ENCODE data around the gene TMUB1.

Gene TMUB1

GRCh38 chr7:151082141-151083070 is 887 bp downstream of the TMUB1 start:
- DNase-seq: no peak

GRCh38 chr7:151081170-151082101 is 1.9 kb downstream of the TMUB1 start:
- no peak for DNase-seq

DNA sequence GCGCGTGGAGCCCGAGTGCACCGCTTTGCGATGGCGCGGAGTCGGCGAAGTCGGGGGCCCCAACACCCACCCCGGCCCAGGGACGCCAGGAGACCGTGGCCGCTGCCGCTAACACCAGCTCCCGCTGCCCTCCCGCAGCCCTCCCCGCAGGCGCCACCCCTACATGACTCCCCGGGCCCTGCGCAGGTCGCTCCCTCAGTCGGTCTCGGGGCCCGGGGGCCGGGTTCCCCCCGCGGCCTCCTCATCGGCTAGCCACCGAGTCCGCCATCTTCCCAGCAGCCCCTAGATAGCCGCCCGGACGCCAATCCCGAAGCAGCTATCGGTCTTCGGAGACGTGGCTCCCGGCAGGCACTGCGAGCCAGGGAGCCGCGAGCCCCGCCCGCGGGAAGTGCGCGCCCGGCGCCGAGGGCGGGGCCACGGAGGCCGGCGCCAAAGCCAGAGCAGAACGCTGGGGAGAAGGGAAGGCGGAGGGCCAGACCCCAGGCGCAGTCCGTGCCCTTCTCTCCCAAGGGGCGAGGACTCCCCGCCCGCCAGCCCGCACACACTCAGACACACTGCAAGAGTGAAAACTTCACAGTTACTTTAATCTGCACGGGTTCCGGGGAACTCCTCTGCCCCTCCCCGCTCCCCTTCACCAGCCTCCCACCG is 2.6 kb downstream of the TMUB1 start, which contains the start of gene FASTK:
Gene FASTK, minus strand, starts transcription at position 288 of the 648 bp plus-strand sequence. Its CDS starts 43 bp downstream, at position 245.
- peak; percentile 85 for DNase-seq

DNA sequence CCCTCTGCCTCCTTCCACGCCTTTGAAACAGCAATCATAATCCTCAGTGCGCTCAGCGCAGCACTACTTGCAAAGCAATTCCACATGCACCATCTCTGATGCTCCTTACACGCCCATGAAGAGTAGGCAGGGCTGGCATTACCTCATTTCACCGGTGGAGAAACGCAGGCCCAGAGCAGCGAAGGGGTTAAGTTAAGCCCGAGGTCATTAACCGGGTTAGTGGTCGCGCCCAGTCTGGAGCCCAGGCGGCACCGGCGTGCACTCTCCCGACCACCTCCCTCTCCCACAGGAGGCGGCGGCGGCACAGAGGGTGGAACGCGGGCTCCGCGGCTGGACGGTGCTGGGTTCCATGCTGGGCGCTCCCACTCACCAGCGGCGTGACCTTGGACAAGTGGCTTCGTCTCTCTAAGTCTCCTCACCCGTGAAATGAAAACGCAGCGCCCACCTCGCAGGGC is 3.2 kb downstream of the TMUB1 start:
- peak; percentile 8 for DNase-seq

- DNase-seq: no peak
Observed at GRCh38 chr7:151079199-151079910, 3.9 kb downstream of the TMUB1 start.

DNA sequence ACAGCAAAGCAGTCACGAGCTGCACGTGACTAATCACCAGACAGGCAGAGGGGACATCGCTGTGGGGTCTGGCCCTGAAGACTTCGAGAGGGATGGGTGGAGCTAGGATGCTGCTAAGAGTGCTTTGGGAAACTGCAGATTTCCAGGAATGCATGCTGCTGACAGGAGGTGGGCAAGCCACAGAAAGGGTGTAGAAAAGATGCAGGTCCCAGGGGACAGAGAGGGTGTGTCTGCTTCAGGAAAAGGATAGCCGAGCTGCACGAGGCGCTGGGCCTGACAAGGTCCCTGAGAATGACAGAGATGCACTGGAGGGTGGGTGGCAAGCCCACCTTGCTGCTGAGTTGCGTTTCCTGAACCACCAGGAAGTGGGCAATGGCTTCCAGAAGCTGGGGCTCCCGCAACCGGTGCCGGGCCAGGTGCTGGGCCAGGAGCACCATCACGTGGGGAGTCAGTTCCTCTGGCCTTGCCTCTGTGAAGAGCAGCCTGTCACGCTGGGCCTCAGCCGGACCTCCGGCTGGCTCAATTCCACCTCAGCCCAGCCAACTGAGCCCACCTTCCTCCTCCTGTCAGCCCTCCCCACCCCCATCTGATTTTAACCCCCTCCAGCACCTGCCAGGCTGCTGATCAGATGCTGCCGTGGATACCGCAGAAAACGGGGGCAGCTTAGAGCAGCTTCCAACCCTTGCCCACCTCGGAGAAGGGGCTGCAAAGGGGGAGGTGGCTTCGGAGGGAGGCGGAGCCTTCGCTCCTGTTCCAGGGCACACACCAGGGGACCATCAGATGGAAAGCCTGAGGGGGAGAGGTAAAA is 4.9 kb downstream of the TMUB1 start:
- no peak for DNase-seq

DNA sequence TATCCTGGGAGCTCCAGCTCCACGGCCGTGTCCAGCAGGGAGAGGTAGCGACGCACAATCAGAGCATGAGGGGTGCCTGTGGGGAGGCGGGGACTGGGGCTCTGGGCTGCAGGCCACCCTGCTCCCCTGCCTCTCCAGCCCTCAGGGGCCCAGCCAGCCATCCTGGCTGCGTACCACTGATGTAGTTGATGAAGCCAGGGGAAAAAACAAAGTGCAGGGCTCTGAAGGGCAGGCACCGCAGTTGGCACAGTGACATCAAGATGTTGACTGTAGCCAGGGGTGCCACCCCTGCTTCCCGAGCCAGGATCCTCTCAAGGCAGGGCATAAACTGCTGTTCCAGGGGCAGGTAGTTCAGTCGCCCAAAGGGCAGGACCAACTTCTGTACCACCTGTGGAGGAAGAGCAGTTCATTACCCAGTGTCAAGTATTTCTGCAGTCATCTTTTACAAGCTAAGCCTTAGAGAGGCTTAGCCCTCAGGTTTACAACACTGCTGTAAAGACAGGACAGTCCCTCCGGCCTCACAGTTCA is 5.5 kb downstream of the TMUB1 start:
- DNase-seq: no peak

- peak; percentile 19 for DNase-seq
Observed at GRCh38 chr7:151076863-151077704, 6.2 kb downstream of the TMUB1 start.

GRCh38 chr7:151075978-151076426 is 7.3 kb downstream of the TMUB1 start:
- DNase-seq: no peak

- DNase-seq: no peak
Observed at GRCh38 chr7:151075662-151075971, 7.7 kb downstream of the TMUB1 start.

DNA sequence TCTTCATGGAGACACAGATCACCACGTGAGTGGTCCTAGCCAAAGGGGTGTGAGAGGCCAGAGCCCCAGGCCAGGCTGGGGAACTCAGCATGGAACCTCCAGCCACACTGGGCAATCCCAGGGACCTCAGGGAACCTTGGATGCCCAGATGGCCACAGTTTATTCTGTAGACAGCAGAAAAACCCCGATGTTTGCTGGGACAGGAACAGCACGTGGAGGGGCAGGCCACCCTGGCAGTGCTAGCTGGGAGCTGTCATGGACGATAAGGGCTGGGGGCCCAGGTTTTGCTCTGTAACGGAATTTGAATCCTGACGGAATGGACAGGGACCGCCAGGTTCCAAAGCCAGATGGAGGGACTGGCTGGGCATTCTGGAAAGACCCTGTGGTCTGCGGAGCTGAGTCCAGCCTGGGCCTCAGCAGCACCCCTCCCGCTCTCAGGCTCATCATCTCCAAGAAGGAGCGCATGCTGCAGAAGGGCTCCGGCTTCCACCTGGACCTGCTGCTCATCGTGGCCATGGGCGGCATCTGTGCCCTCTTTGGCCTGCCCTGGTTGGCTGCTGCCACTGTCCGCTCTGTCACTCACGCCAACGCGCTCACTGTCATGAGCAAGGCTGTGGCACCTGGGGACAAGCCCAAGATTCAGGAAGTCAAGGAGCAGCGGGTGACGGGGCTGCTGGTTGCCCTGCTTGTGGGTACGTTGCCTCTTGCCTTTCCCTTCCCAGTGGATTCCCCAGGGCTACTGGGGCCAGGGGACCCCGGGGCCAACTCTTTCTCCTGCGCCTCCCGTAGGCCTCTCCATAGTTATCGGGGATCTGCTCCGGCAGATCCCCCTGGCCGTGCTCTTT is 8.3 kb downstream of the TMUB1 start:
- no peak for DNase-seq

GRCh38 chr7:151073990-151074389 is 9.3 kb downstream of the TMUB1 start:
- DNase-seq: no peak

- DNase-seq: no peak
Observed at GRCh38 chr7:151071032-151071866, 12.0 kb downstream of the TMUB1 start.

GRCh38 chr7:151070574-151070960 is 12.7 kb downstream of the TMUB1 start:
- DNase-seq: no peak

DNA sequence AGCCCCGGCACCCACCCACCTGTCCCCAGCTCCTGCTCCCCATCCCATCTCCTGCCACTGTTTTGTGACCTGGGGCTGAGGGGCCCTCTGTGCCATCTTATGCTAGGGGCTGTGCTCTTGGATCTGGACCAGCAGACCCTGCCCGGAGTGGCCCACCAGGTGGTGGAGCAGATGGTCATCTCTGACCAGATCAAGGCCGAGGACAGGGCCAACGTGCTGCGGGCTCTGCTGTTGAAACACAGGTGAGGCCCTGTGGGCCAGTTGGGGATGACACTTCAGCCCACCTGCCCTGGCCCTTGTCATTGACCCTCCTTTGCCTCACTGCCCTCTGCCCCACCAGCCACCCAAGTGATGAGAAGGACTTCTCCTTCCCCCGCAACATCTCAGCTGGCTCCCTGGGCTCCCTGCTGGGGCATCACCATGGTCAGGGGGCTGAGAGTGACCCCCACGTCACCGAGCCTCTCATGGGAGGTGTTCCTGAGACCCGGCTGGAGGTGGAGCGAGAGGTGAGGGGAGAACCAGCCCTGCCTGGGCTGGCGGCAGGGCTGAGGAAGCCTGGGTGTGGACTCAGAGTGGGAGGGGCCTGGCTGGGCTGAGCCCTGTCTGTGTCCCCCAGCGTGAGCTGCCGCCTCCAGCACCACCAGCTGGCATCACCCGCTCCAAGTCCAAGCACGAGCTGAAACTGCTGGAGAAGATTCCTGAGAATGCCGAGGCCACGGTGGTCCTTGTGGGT is 13.3 kb downstream of the TMUB1 start:
- no peak for DNase-seq

DNA sequence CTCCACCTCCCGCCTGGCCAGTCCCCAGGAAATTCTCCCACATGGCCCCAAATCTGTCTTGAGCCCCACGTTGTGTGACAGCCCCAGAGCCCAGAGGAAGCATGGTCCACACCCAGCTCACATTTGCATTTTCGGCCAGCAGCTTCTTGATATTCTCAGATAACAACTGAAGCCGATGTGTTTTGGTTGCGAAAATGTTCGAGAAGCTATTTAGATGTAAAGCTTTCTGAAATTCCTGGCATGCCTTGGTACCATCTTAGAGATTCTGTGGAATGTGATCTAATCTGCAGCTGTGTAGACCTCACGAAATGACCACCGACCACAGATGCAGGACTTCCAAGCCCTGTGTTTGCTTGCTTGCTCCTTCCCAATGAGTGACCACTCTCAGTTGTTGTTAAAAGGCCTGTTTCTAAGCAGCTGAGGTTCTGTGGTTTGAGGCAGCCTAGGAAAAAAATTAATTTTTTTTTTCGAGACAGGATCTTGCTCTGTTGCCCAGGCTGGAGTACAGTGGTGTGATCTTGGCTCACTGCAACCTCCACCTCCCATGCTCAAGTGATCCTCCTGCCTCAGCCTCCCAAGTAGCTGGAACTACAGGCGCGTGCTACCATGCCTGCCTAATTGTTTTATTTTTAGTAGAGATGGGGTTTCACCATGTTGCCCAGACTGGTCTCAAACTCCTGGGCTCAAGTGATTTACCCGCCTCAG is 15.1 kb downstream of the TMUB1 start:
- DNase-seq: no peak
